Measurements from ENCODE around the gene CLIC1. TPM values are rescaled to one million over a fixed set of nuclear protein-coding genes. Genes with fewer than 3 reads are reported as not detected.

CLIC1 gene
- total RNA-seq, 1 donor: 576 TPM

DNA sequence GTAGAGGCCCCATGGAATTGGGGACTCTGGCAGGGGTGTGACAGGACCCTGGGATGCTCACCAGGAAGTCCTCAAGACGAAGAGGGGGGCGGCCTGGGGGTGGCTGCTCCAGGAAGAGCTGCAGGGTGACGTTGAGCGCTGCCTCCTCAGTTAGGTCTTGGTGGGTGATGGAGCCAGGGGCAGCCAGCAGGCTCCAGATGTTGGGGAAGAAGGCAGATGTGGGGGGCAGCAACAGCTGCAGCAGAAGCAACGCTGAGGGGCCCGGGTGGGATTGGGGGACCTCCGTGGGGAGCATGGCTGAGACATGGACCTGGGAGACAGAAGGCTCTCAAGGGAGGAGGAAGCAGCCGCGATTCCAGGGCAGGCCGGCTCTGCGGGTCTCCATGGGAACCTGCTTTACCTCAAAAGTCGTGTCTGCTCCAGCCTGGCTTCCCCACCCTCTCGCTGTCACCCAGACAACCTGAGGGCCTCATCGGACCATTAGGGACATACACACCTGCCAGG is 40.2 kb upstream of the CLIC1 start:
- TF ChIP-seq, protein P1, sequence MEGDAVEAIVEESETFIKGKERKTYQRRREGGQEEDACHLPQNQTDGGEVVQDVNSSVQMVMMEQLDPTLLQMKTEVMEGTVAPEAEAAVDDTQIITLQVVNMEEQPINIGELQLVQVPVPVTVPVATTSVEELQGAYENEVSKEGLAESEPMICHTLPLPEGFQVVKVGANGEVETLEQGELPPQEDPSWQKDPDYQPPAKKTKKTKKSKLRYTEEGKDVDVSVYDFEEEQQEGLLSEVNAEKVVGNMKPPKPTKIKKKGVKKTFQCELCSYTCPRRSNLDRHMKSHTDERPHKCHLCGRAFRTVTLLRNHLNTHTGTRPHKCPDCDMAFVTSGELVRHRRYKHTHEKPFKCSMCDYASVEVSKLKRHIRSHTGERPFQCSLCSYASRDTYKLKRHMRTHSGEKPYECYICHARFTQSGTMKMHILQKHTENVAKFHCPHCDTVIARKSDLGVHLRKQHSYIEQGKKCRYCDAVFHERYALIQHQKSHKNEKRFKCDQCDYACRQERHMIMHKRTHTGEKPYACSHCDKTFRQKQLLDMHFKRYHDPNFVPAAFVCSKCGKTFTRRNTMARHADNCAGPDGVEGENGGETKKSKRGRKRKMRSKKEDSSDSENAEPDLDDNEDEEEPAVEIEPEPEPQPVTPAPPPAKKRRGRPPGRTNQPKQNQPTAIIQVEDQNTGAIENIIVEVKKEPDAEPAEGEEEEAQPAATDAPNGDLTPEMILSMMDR (IDR thresholded peaks at IDR 0.05; ENCODE audit: insufficient read depth, low read length): no peak
- DNase-seq (ENCODE audit: low read depth): no peak
- no peak overlapping the region for H3K4me3 ChIP-seq (ENCODE audit: low read depth, low read length)

DNA sequence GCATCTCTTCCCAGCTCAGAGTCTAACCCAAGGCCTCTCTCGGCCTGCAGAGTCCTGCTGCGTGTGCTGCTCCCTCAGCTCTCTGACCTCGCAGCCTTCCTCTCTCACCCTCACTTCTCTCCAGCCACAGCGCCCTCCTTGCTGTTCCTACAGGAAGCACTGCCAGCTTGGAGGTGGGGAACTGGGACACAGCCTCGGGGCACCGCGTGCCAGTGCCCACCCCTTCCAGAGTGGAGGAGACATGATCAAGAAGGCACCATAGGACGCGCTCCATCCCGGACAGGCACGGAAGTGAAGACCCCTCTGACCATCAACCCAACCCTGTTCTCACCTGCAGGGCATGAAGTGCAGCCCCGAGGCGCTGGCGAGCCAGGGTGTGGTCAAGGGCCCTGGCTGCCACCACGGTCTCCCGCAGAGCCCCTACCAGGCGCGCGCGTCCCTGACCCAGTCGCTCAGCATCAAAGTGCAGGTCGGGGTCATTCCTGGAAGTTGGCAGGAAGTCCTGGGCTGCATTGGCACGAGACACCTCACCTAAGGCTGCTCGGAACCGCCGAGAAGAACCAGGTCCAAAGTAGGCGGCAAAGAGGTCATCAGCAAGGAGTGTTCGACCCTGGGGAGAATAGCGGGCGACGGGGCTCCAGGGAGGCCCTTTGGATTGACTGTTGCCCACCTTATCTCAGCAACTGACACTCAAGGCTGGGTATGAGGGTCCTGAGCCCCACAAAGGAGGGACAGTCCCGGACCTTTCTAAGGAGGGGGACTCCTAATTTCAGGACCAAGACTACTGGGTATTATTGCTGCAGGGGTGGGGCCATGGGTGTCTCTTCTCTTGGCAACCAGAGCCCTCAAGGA is 39.5 kb upstream of the CLIC1 start:
- no peak for DNase-seq (ENCODE audit: low read depth)
- no peak overlapping the region for H3K4me3 ChIP-seq (ENCODE audit: low read depth, low read length)
- TF ChIP-seq, protein P1 (IDR thresholded peaks at IDR 0.05; ENCODE audit: insufficient read depth, low read length): no peak

DNA sequence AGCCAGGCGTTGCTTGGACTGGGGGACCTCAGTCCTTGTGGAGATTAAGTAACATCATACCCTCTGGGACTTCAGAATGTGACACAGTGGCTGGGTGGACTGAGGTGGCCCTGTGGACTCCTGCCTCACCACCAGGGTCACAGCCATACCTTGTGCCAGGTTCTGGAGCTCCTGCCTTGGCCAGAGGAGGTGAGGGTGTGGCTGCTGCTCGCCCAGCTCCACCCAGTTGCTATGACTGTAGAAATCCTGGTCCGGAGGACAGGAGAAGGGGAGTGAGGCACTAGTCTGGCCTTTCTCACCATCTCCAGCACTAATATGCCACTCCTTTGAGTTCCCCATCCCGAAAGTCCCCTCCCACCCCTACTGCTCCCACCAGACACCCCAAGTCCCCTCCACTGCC is 38.9 kb upstream of the CLIC1 start:
- DNase-seq (ENCODE audit: low read depth): no peak
- TF ChIP-seq, protein P1 (IDR thresholded peaks at IDR 0.05; ENCODE audit: insufficient read depth, low read length): no peak
- no peak overlapping the region for H3K4me3 ChIP-seq (ENCODE audit: low read depth, low read length)

DNA sequence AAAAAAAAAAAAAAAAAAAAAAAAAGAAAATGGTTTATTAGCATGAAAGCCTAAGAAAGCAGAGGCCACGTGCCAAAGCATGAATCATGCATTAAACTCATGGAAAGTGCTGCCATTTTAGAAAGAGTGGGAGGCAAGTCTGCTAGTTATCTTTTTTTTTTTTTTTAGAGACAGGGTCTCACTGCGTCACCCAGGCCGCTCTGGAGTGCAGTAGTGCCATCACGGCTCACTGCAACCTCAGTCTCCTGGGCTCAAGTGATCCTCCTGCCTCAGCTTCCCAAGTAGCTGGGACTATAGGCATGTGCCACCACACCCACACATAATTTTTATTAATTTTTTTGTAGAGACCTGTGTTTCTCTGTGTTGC is 35.6 kb upstream of the CLIC1 start:
- DNase-seq (ENCODE audit: low read depth): peak; percentile 41
- H3K4me3 ChIP-seq (ENCODE audit: low read depth, low read length): no peak overlapping the region
- TF ChIP-seq, protein P1 (IDR thresholded peaks at IDR 0.05; ENCODE audit: insufficient read depth, low read length): no peak

DNA sequence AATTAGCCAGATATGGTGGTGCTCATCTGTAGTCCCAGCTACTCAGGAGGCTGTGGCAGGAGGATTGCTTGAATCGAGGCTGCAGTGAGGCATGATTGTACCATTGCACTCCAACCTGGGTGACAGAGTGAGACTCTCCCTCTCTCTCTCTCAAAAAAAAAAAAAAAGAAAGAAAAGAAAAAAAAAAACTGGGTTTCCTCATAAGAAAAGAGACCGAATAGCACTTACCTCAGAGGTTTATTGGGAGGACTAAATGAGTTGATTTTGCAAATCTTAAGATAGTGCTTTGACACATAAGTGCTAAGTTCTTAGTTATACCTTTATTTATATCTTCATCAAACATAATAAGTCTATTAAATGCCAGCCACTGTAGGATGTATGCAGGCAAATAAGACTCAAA is 34.5 kb upstream of the CLIC1 start:
- TF ChIP-seq, protein P1 (IDR thresholded peaks at IDR 0.05; ENCODE audit: insufficient read depth, low read length): no peak
- no peak for DNase-seq (ENCODE audit: low read depth)
- H3K4me3 ChIP-seq (ENCODE audit: low read depth, low read length): no peak overlapping the region

DNA sequence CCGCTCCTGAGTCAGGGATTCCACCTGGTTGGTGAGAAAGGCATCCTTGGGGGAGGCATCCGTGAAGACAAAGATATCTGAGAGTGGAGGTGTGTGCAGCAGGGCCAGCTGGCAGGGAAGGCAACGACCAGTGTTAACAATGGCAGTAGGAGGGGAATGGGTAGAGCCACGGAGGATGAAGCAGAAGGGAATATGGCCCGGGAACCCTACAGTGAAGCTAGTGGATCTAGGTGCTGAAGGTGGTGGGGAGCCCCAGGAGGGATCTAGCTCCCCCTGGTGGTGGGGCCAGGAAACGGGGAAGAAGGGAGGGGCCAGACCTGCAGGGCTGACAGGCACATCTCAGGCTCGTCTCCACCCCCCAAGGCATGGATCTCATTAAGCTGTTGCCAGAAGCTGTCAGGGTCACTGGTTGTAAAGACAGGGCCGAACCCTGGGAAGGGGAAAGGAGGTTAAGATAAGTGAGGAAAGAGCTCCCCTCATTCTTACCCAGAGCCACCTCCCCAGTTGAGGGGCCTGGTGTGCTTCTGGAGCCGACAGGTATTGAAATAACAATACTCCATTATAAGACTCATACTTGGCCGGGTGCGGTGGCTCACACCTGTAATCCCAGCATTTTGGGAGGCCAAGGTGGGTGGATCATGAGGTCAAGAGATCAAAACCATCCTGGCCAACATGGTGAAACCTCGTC is 33.5 kb upstream of the CLIC1 start:
- no peak overlapping the region for H3K4me3 ChIP-seq (ENCODE audit: low read depth, low read length)
- DNase-seq (ENCODE audit: low read depth): peak; percentile 35
- TF ChIP-seq, protein P1 (IDR thresholded peaks at IDR 0.05; ENCODE audit: insufficient read depth, low read length): peak; percentile 84
